ENCODE results near the gene IGFBP4. TPM values are rescaled to one million over a fixed set of nuclear protein-coding genes. Genes with fewer than 3 reads are reported as not detected.

Gene IGFBP4
- total RNA-seq, 1 donor from 2014 or later: 142 TPM

GRCh38 chr17:40457369-40457768 lies 14.1 kb downstream of the IGFBP4 start:
- Histone ChIP-seq H3K27ac (ENCODE audit: low read depth, low read length) (peak overlapping the region; percentile 41), H3K4me3 (ENCODE audit: insufficient read depth, low read depth, low read length) (no peak overlapping the region), H3K4me2 (ENCODE audit: low read length) (peak overlapping the region; percentile 72), H2AFZ (ENCODE audit: low read depth, low read length) (no peak overlapping the region), H3K36me3 (ENCODE audit: insufficient read depth, low read length) (peaks cover 24% of the 10 kb centered on the region), H3K9me3 (ENCODE audit: insufficient read depth, low read depth, low read length) (no peaks in the 10 kb centered on the region), H3K27me3 (ENCODE audit: insufficient read depth, low read length) (no peaks in the 10 kb centered on the region), H3K79me2 (ENCODE audit: insufficient read depth, low read length) (no peaks in the 10 kb centered on the region), H3K4me1 (ENCODE audit: insufficient read depth, low read length) (peaks cover 44% of the 10 kb centered on the region), H3K9ac (ENCODE audit: low read length) (peak overlapping the region; percentile 30), H4K20me1 (ENCODE audit: insufficient read depth, low read length) (peaks cover 12% of the 10 kb centered on the region)
- Mint-ChIP-seq H3K9me3 (ENCODE audit: unreplicated experiment) (no peaks in the 10 kb centered on the region), H3K27me3 (ENCODE audit: low read depth, unreplicated experiment) (no peaks in the 10 kb centered on the region), H3K36me3 (ENCODE audit: low read depth, unreplicated experiment) (peaks cover 29% of the 10 kb centered on the region), H3K27ac (ENCODE audit: unreplicated experiment) (peak overlapping the region; percentile 72), H3K4me3 (ENCODE audit: unreplicated experiment) (no peak overlapping the region), H3K4me1 (ENCODE audit: low read depth, unreplicated experiment) (peaks cover 34% of the 10 kb centered on the region)
- FAIRE-seq (no peak), DNase-seq (ENCODE audit: low read depth) (no peak)
- TF ChIP-seq EZH2 (IDR thresholded peaks at IDR 0.05; ENCODE audit: insufficient read depth, low read length): no peak
- TF ChIP-seq CTCF (IDR thresholded peaks at IDR 0.05; ENCODE audit: insufficient read depth, low read depth, low read length): no peak

GRCh38 chr17:40457964-40458791 lies 14.9 kb downstream of the IGFBP4 start:
- peak; percentile 97 for FAIRE-seq
- no peak overlapping the region for H3K4me3 ChIP-seq (ENCODE audit: insufficient read depth, low read depth, low read length)
- Mint-ChIP-seq H3K4me3 (ENCODE audit: unreplicated experiment) (no peak overlapping the region), H3K27me3 (ENCODE audit: low read depth, unreplicated experiment) (no peaks in the 10 kb centered on the region), H3K27ac (ENCODE audit: unreplicated experiment) (peak overlapping the region; percentile 72), H3K36me3 (ENCODE audit: low read depth, unreplicated experiment) (peaks cover 26% of the 10 kb centered on the region), H3K9me3 (ENCODE audit: unreplicated experiment) (no peaks in the 10 kb centered on the region), H3K4me1 (ENCODE audit: low read depth, unreplicated experiment) (peaks cover 26% of the 10 kb centered on the region)
- TF ChIP-seq CTCF (IDR thresholded peaks at IDR 0.05; ENCODE audit: insufficient read depth, low read depth, low read length) (no peak), EZH2 (IDR thresholded peaks at IDR 0.05; ENCODE audit: insufficient read depth, low read length) (no peak)
- peak overlapping the region; percentile 30 for H3K9ac ChIP-seq (ENCODE audit: low read length)
- peak; percentile 85 for DNase-seq (ENCODE audit: low read depth)
- H3K79me2 ChIP-seq (ENCODE audit: insufficient read depth, low read length): no peaks in the 10 kb centered on the region
- H4K20me1 ChIP-seq (ENCODE audit: insufficient read depth, low read length): peaks cover 5% of the 10 kb centered on the region
- peak overlapping the region; percentile 72 for H3K4me2 ChIP-seq (ENCODE audit: low read length)
- H3K36me3 ChIP-seq (ENCODE audit: insufficient read depth, low read length): peaks cover 24% of the 10 kb centered on the region
- peaks cover 36% of the 10 kb centered on the region for H3K4me1 ChIP-seq (ENCODE audit: insufficient read depth, low read length)
- H3K27ac ChIP-seq (ENCODE audit: low read depth, low read length): peak overlapping the region; percentile 41
- H3K9me3 ChIP-seq (ENCODE audit: insufficient read depth, low read depth, low read length): no peaks in the 10 kb centered on the region
- H2AFZ ChIP-seq (ENCODE audit: low read depth, low read length): no peak overlapping the region
- no peaks in the 10 kb centered on the region for H3K27me3 ChIP-seq (ENCODE audit: insufficient read depth, low read length)

Measured in astrocyte (in vitro differentiated cells and primary cell).